SU-DHL-6 (cell line): ENCODE measurements around the gene STK39.

Experiments used
- EZH2phosphoT487 ChIP-seq: fragments of 200-600 bp; sonication (generic), shearing (Covaris generic); conservative IDR thresholded peaks from 2 replicates; pipeline ENCODE4 v1.6.1; 2018; ENCODE audit warnings: mild to moderate bottlenecking, antibody characterized with exemption, low read length, moderate library complexity, mixed read lengths
- TF ChIP-seq, protein P1 (sequence below): fragments of 200-600 bp; sonication (generic); IDR thresholded peaks from one replicate; pipeline ENCODE4 v1.5.1; 2017; ENCODE audit warnings: antibody characterized with exemption, mild to moderate bottlenecking, low read length, moderate library complexity; ENCODE audit not compliant: insufficient read depth, poor library complexity, severe bottlenecking

GRCh38 chr2:168201584-168202116 lies 45.7 kb downstream of the STK39 start:
- TF ChIP-seq, protein P1, sequence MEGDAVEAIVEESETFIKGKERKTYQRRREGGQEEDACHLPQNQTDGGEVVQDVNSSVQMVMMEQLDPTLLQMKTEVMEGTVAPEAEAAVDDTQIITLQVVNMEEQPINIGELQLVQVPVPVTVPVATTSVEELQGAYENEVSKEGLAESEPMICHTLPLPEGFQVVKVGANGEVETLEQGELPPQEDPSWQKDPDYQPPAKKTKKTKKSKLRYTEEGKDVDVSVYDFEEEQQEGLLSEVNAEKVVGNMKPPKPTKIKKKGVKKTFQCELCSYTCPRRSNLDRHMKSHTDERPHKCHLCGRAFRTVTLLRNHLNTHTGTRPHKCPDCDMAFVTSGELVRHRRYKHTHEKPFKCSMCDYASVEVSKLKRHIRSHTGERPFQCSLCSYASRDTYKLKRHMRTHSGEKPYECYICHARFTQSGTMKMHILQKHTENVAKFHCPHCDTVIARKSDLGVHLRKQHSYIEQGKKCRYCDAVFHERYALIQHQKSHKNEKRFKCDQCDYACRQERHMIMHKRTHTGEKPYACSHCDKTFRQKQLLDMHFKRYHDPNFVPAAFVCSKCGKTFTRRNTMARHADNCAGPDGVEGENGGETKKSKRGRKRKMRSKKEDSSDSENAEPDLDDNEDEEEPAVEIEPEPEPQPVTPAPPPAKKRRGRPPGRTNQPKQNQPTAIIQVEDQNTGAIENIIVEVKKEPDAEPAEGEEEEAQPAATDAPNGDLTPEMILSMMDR = no peak
- TF ChIP-seq EZH2phosphoT487 = no peak
